ENCODE measurements around the gene C17orf67. TPM values are rescaled to one million over a fixed set of nuclear protein-coding genes. Genes with fewer than 3 reads are reported as not detected.

Gene C17orf67
- total and polyA plus RNA-seq, 2 of the 8 experiments (the other 6 are each of a cell fraction or from before 2014, with no cell fraction given), result 0.67 to 2.2 TPM

GRCh38 chr17:56821847-56822534, 11.7 kb downstream of the C17orf67 start:
- CTCF ChIA-PET (ENCODE audit: partially characterized antibody), result interaction anchor here (0.7 to 4.0 kb wide), 3 partner anchors 67 to 1445 kb away, joined by 3 to 18 read pairs (median 3); no protein-coding TSS in a partner anchor
- H4K8ac ChIP-seq (ENCODE audit: extremely low read depth, insufficient read depth, low read length), result no peak overlapping the region
- no peak for TF ChIP-seq MAX (IDR thresholded peaks at IDR 0.05)
- no peak for TF ChIP-seq JUND (IDR thresholded peaks at IDR 0.05; ENCODE audit: low read length)
- no peak for TF ChIP-seq TAF7 (optimal IDR thresholded peaks at IDR 0.05; ENCODE audit: borderline replicate concordance, low read depth, low read length)
- TF ChIP-seq POLR2A (IDR thresholded peaks at IDR 0.05; ENCODE audit: control extremely low read depth in 1 of 2, low read depth in 2 of 2, low read length in 2 of 2), result no peak
- no peak for TF ChIP-seq HDAC6 (IDR thresholded peaks at IDR 0.05; ENCODE audit: low read depth, low read length)

More at GRCh38 chr17:56821847-56822534, 11.7 kb downstream of the C17orf67 start:
- H3K9me3 ChIP-seq (ENCODE audit: insufficient read depth in 2 of 2, low read depth in 1 of 2, low read length in 1 of 2), result no peaks in the 10 kb centered on the region
- FAIRE-seq (no peak), DNase-seq (ENCODE audit: low read depth in 1 of 2, low spot score in 2 of 2) (no peak)
- H3K79me2 ChIP-seq (ENCODE audit: control insufficient read depth in 1 of 2, insufficient read depth in 2 of 2, low read length in 2 of 2), result no peaks in the 10 kb centered on the region
- H2AFZ ChIP-seq (ENCODE audit: low read length), result no peak overlapping the region
- no peak overlapping the region for H2BK20ac ChIP-seq (ENCODE audit: low read length)
- H3K27me3 ChIP-seq (replicated peaks in 1 of 4; ENCODE audit: control insufficient read depth in 3 of 4, extremely low read depth in 1 of 4, insufficient read depth in 3 of 4, low read length in 3 of 4), result no peaks in the 10 kb centered on the region
- H2BK5ac ChIP-seq (ENCODE audit: low read depth, low read length), result no peak overlapping the region
- H3K36me3 ChIP-seq (ENCODE audit: control insufficient read depth in 2 of 4, insufficient read depth in 4 of 4, low read length in 3 of 4), result no peaks in the 10 kb centered on the region
- H4K91ac ChIP-seq (replicated peaks; ENCODE audit: insufficient read length, low read length), result no peak overlapping the region
- no peaks in the 10 kb centered on the region for H4K20me1 ChIP-seq (replicated peaks in 1 of 2; ENCODE audit: control insufficient read depth in 1 of 2, insufficient read depth in 2 of 2, low read length in 2 of 2)
- no peak overlapping the region for H2BK12ac ChIP-seq (ENCODE audit: low read depth, low read length)
- POLR2A ChIA-PET (ENCODE audit: partially characterized antibody), result no interaction called here
- H3K4me3 ChIP-seq (ENCODE audit: extremely low read depth in 1 of 4, insufficient read depth in 2 of 4, low read depth in 3 of 4, low read length in 4 of 4), result no peak overlapping the region
- no peak overlapping the region for H3K56ac ChIP-seq (replicated peaks; ENCODE audit: insufficient read length, low read depth, low read length)
- no peaks in the 10 kb centered on the region for H3K4me1 ChIP-seq (replicated peaks in 1 of 4; ENCODE audit: control insufficient read depth in 3 of 4, insufficient read depth in 4 of 4, low read length in 3 of 4)
- H3K4ac ChIP-seq (replicated peaks; ENCODE audit: insufficient read length, low read depth, low read length), result no peak overlapping the region
- no peaks in the 10 kb centered on the region for H3K79me1 ChIP-seq (ENCODE audit: low read depth, low read length)
- H2AK5ac ChIP-seq (ENCODE audit: low read depth, low read length), result no peak overlapping the region
- no peak overlapping the region for H3K27ac ChIP-seq (ENCODE audit: low read depth, low read length)
- no peak overlapping the region for H3K18ac ChIP-seq (ENCODE audit: extremely low read depth, low read length)
- no peak overlapping the region for H2BK120ac ChIP-seq (replicated peaks; ENCODE audit: low read depth, low read length)
- H3K23me2 ChIP-seq (ENCODE audit: low read depth, low read length), result no peaks in the 10 kb centered on the region
- no peak overlapping the region for H3K4me2 ChIP-seq (ENCODE audit: insufficient read depth in 1 of 2, low read depth in 2 of 2, low read length in 2 of 2)
- H3K9ac ChIP-seq (replicated peaks in 1 of 4; ENCODE audit: extremely low read depth in 1 of 4, low read depth in 3 of 4, low read length in 3 of 4), result no peak overlapping the region
- WGBS, 2 experiments (ENCODE audit: extremely low coverage in 1 of 2, insufficient coverage in 1 of 2, insufficient read length in 1 of 2, insufficient replicate concordance in 2 of 2, low coverage in 1 of 2, low lambda C conversion rate in 2 of 2, missing lambda C conversion rate in 1 of 2), result 87% methylated on average over 3 of the region's 3 CpGs; no CpG with 5 or more reads in 1 of the 2 experiments
- no peak overlapping the region for H3K14ac ChIP-seq (ENCODE audit: insufficient read length)
- no peak overlapping the region for H2BK15ac ChIP-seq (ENCODE audit: low read length)
- no peak overlapping the region for H4K5ac ChIP-seq (ENCODE audit: insufficient read length, low read depth, low read length)
- no peak overlapping the region for H3K23ac ChIP-seq (ENCODE audit: insufficient read length)

Data from H1 (cell line).